Measurements from ENCODE around the gene PDS5A.
"Not testable (repeated sequence)": the region's sequence is repeated elsewhere in the genome, so short reads cannot be mapped to it uniquely, and the experiment has no call there.

The PDS5A gene, protein sequence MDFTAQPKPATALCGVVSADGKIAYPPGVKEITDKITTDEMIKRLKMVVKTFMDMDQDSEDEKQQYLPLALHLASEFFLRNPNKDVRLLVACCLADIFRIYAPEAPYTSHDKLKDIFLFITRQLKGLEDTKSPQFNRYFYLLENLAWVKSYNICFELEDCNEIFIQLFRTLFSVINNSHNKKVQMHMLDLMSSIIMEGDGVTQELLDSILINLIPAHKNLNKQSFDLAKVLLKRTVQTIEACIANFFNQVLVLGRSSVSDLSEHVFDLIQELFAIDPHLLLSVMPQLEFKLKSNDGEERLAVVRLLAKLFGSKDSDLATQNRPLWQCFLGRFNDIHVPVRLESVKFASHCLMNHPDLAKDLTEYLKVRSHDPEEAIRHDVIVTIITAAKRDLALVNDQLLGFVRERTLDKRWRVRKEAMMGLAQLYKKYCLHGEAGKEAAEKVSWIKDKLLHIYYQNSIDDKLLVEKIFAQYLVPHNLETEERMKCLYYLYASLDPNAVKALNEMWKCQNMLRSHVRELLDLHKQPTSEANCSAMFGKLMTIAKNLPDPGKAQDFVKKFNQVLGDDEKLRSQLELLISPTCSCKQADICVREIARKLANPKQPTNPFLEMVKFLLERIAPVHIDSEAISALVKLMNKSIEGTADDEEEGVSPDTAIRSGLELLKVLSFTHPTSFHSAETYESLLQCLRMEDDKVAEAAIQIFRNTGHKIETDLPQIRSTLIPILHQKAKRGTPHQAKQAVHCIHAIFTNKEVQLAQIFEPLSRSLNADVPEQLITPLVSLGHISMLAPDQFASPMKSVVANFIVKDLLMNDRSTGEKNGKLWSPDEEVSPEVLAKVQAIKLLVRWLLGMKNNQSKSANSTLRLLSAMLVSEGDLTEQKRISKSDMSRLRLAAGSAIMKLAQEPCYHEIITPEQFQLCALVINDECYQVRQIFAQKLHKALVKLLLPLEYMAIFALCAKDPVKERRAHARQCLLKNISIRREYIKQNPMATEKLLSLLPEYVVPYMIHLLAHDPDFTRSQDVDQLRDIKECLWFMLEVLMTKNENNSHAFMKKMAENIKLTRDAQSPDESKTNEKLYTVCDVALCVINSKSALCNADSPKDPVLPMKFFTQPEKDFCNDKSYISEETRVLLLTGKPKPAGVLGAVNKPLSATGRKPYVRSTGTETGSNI (N-terminal part only)

GRCh38 chr4:39977489-39978377 lies at the start of gene PDS5A:
Gene PDS5A (minus strand): TSS chr4:39977911. CDS start chr4:39976577, 1,334 bp downstream.
- peak; percentile 91 for DNase-seq

DNA sequence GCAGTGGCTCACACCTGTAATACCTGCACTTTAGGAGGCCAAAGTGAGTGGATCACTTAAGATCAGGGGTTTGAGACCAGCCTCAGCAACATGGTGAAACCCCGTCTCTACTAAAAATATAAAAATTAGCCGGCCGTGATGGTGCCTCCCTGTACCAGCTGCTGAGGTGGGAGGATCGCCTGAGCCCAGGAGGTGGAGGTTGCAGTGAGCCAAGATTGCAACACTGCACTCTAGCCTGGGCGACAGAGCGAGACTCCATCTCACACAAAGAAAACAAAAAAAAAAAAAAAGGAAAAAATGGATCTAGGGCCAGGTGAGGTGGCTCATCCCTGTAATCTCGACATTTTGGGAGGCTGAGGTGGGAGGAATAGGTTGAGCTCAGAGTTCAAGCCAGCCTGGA lies 46.3 kb upstream of the PDS5A start:
- DNase-seq = not testable (repeated sequence)

DNA sequence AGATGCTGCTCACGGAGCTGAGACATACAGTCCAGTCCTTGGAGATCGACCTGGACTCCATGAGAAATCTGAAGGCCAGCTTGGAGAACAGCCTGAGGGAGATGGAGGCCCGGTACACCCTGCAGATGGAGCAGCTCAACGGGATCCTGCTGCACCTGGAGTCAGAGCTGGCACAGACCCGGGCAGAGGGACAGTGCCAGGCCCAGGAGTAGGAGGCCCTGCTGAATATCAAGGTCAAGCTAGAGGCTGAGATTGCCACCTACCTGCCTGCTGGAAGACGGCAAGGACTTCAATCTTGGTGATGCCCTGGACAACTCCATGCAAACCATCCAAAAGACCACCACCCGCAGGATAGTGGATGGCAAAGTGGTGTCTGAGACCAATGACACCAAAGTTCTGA lies 43.4 kb upstream of the PDS5A start:
- not testable (repeated sequence) for DNase-seq

- DNase-seq = no peak
Measured at GRCh38 chr4:40020221-40020620, 42.5 kb upstream of the PDS5A start.

- no peak for DNase-seq
Measured at GRCh38 chr4:40016007-40016406, 38.3 kb upstream of the PDS5A start.

DNA sequence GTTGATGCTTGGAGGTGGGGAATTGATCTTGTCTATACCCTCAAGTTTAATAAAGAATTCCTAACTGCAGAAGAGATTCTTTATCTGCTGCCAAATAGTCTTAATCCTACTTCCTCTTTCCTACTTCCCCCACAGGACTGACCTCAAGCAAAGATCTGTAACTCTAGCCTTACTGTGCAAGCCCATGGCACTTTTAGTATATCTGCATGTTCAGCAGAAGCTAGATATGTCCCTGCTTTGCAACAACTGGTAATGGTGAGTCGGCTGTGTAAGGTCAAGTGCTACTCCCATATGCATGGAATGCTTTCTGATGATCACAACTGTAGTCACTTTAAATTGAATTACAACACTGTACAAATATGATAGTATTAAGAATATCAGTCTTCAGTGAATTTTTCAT lies 26.3 kb upstream of the PDS5A start:
- no peak for DNase-seq

DNA sequence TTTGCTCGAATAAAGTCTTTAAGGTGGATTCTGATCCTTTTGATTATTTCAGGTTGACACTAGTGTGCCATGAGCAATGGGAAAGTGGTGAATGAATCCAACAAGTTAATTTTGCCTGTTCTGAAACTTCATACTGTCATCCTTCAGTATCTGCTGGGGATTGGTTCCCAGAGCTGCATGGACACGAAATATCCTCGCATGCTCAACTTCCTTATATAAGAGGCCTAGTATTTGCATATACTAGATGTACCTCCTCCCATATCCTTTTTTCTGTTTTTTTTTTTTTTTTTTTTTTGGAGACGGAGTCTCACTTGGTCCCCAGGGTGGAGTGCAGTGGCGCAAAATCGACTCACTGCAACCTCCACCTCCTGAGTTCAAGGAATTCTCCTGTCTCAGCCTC lies 23.0 kb upstream of the PDS5A start:
- no peak for DNase-seq

DNA sequence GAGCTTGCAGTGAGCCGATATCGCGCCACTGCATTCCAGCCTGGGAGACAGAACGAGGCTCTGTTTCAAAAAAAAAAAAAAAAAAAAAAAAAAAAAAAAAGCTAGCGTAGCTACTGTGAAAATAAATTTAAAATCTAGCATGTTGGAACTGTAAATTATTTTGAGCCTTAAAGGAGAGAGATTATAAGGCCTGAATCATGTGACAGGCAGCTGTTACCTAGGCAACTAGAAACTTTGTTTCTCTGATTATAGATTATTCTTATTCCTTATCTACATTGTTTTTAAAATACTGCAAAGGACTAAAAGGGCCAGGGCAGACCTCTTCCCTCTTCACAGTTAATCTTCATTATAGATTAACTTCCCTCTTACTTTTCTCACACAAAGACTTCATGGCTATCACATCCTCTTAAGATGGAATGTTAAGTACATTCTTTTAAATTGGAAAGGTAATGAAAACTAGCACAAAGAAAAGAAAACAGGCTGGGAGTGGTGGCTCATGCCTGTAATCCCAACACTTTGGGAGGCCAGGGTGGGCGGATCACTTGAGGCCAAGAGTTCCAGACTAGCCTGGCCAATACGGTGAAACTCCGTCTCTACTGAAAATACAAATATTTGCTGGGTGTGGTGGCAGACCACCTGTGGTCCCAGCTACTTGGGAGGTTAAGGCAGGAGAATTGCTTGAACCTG lies 21.1 kb upstream of the PDS5A start:
- DNase-seq = no peak

DNA sequence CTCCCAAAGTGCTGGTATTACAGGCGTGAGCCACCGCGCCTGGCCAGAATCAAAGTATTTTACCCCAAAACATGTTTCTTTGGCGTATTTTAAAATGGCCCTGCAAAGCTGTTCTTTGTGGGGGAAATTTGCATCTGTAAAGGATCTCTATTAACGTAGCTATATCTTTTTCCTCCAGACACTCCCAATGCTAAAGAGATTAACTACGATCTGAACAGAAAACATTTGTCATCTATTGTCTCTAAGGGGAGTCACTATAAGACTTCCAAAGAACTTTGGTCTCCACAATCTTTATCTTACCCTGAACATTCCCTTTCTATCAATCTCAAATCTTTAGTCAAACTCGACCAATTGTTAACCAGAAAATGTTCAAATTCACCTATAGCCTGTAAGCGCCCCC lies 19.1 kb upstream of the PDS5A start:
- DNase-seq = no peak

GRCh38 chr4:39994406-39994805 lies 16.7 kb upstream of the PDS5A start:
- no peak for DNase-seq

- DNase-seq = not testable (repeated sequence)
Measured at GRCh38 chr4:39989381-39989780, 11.7 kb upstream of the PDS5A start.

DNA sequence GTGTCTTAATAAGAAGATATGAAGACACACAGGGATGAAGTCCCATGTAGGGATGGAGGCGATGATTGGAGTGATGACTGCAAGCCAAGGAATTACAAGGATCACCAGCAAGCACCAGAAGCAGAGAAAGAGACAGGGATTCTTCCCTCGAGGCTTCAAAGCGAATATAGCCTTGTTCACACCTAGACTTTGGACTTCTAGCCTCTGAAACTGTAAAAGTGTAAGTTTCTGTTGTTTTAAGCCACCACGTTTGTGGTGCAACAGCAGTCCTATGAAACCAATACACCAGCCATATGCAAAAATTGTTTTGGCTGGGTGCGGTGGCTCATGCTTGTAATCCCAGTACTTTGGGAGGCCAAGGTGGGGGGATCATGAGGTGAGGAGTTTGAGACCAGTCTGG lies 9.8 kb upstream of the PDS5A start:
- no peak for DNase-seq

GRCh38 chr4:39978904-39979303 lies 1.2 kb upstream of the PDS5A start:
- DNase-seq = no peak

GRCh38 chr4:39978378-39978775 lies 666 bp upstream of the PDS5A start:
- DNase-seq = no peak

DNA sequence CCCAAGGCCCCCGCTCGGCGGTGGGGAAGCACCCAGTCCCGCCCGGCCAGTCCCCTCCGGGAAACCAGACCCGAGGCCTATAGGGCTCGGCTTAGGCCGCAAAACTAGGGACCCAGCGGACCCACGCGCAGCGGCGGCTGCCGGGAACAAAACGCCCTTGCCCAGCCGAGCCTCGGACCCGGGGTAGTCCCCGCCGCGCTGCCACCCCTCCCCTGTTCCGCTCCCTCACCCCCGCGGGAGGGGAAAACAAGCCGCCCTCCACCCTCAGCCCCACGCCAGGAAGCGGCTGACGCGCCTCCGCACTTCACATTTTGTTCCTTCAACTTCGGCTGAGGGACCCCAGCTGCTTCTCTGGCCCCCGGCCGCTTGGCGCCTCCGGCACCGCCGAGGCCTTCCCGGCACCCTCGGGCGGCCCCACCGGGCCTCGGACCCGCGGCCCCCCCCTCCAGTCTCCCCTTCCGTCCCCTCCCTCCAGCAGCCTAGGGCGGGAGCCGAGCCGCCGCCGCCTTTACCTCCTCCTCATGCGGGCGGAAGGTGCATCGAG lies 694 bp downstream of the PDS5A start:
- no peak for DNase-seq

DNA sequence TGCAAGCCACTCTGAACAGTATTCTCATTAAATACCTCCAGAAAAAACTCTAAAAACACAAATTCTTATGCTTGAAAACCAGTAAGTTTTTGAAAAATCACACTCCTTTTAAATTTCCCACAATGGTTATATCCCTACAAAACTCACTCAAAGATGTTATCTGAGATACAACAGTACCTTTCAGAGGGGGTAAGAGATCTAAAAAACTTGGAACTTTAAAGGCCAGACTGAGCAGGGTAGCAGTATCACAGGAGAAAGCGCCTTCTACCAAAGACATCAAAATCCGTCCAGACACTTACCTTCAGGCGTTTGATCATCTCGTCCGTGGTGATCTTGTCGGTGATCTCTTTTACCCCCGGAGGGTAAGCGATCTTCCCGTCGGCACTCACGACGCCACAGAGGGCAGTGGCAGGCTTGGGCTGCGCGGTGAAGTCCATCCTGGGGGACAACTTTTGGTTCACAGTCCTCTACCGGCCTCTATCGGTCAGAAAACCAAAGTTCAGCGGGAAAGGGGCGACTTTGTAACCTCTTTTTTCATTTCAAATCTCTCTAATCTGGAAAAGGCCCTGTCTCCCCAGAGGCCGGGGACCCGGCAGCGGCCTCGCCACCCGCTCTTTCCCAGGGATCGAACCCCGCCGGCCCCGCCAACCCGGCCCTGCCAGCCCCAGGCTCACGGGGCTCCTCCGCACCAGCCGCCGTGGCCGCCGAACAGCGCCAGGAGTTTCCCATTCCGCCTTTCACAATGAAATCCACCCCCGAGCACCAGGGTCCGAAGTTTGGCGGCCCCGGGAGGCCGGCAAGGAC lies 1.4 kb downstream of the PDS5A start:
- DNase-seq = peak; percentile 82

- DNase-seq = no peak
Measured at GRCh38 chr4:39975488-39976089, 2.1 kb downstream of the PDS5A start.

DNA sequence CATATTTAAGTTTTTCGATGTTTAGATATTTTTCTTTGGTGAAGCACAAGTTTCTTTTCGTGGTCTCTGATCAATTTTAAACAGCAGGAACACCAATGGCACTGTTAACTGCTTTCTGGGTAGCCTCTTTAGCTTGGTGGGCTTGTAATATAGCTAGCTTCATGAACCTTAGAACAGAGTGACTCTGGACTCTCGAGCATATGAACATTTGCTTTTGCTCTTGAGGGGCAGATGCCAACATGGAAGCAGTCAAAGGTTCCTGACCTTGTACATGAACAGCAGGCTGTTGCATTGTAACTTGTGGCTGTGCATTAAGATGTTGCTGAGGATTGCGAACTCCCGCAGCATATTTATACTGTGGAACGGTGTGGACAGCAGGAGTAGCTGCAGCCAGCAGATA lies 4.7 kb downstream of the PDS5A start:
- DNase-seq = not testable (repeated sequence)

- no peak for DNase-seq
Measured at GRCh38 chr4:39970671-39971640, 6.8 kb downstream of the PDS5A start.
